HEK293 (cell line): ENCODE results near the gene CEP170B.

Experiments
- ELK4 ChIP-seq: IDR thresholded peaks from 2 replicates; pipeline ENCODE4 v1.6.1; 2011; ENCODE audit warnings: mild to moderate bottlenecking, low read depth, low read length, borderline replicate concordance
- GLIS2 ChIP-seq: fragments of 450-650 bp; formaldehyde crosslinking; IDR thresholded peaks from 2 replicates; pipeline ENCODE4 v1.5.1; 2016; ENCODE audit warnings: missing biosample characterization, missing genetic modification characterization
- HIC1 ChIP-seq: fragments of 450-650 bp; formaldehyde crosslinking; IDR thresholded peaks from 2 replicates; pipeline ENCODE4 v1.5.1; 2016; ENCODE audit warnings: missing biosample characterization, missing genetic modification characterization
- MYNN ChIP-seq: fragments of 450-650 bp; formaldehyde crosslinking; IDR thresholded peaks from 2 replicates; pipeline ENCODE4 v1.5.1; 2016; ENCODE audit warnings: missing biosample characterization, missing genetic modification characterization, borderline replicate concordance
- PBX3 ChIP-seq: sonication (generic); formaldehyde crosslinking; IDR thresholded peaks from 2 replicates; pipeline ENCODE4 v1.8.1; 2022; ENCODE audit warnings: mild to moderate bottlenecking, moderate library complexity, missing genetic modification reagents
- PRDM10 ChIP-seq: fragments of 450-650 bp; formaldehyde crosslinking; IDR thresholded peaks from 2 replicates; pipeline ENCODE4 v1.5.1; 2016; ENCODE audit warnings: missing biosample characterization, missing genetic modification characterization
- TRIM28 ChIP-seq: IDR thresholded peaks from 2 replicates; pipeline ENCODE4 v1.6.1; 2011; ENCODE audit warnings: low read length, control low read depth, borderline replicate concordance
- YY2 ChIP-seq: fragments of 450-650 bp; formaldehyde crosslinking; IDR thresholded peaks from 2 replicates; pipeline ENCODE4 v1.5.1; 2016; ENCODE audit warnings: missing biosample characterization, missing genetic modification characterization
- ZBTB11 ChIP-seq: fragments of 450-650 bp; formaldehyde crosslinking; conservative IDR thresholded peaks from 2 replicates; pipeline ENCODE4 v1.5.1; 2016; ENCODE audit warnings: low read depth, missing biosample characterization, missing genetic modification characterization
- ZIC2 ChIP-seq: fragments of 450-650 bp; formaldehyde crosslinking; IDR thresholded peaks from 2 replicates; pipeline ENCODE4 v1.5.1; 2016; ENCODE audit warnings: missing biosample characterization, missing genetic modification characterization
- ZNF132 ChIP-seq: fragments of 450-650 bp; formaldehyde crosslinking; IDR thresholded peaks from 2 replicates; pipeline ENCODE4 v1.5.1; 2017; ENCODE audit warnings: missing biosample characterization, missing genetic modification characterization, borderline replicate concordance
- ZNF140 ChIP-seq: fragments of 450-650 bp; formaldehyde crosslinking; IDR thresholded peaks from 2 replicates; pipeline ENCODE4 v1.5.1; 2016; ENCODE audit warnings: missing biosample characterization, missing genetic modification characterization
- ZNF169 ChIP-seq: fragments of 450-650 bp; formaldehyde crosslinking; IDR thresholded peaks from 2 replicates; pipeline ENCODE4 v1.5.1; 2016; ENCODE audit warnings: missing biosample characterization, missing genetic modification characterization
- ZNF184 ChIP-seq: fragments of 450-650 bp; IDR thresholded peaks from 2 replicates; pipeline ENCODE4 v1.5.1; 2018; ENCODE audit warnings: missing biosample characterization, mild to moderate bottlenecking, missing genetic modification characterization
- ZNF2 ChIP-seq: fragments of 450-650 bp; formaldehyde crosslinking; IDR thresholded peaks from 2 replicates; pipeline ENCODE4 v1.5.1; 2016; ENCODE audit warnings: missing biosample characterization, missing genetic modification characterization
- ZNF292 ChIP-seq: fragments of 450-650 bp; formaldehyde crosslinking; IDR thresholded peaks from 2 replicates; pipeline ENCODE4 v1.5.1; 2016; ENCODE audit warnings: low read depth, missing biosample characterization, missing genetic modification characterization, borderline replicate concordance
- ZNF510 ChIP-seq: fragments of 450-650 bp; formaldehyde crosslinking; IDR thresholded peaks from 2 replicates; pipeline ENCODE4 v1.5.1; 2018; ENCODE audit warnings: mild to moderate bottlenecking, missing genetic modification characterization, missing biosample characterization; ENCODE audit not compliant: insufficient replicate concordance
- ZNF571 ChIP-seq: fragments of 450-650 bp; formaldehyde crosslinking; IDR thresholded peaks from 2 replicates; pipeline ENCODE4 v1.5.0; 2017; ENCODE audit warnings: missing biosample characterization, missing genetic modification characterization
- ZNF600 ChIP-seq: fragments of 450-650 bp; formaldehyde crosslinking; IDR thresholded peaks from 2 replicates; pipeline ENCODE4 v1.5.1; 2016; ENCODE audit warnings: missing biosample characterization, missing genetic modification characterization
- ZNF645 ChIP-seq: fragments of 450-650 bp; formaldehyde crosslinking; IDR thresholded peaks from 2 replicates; pipeline ENCODE4; 2016; ENCODE audit warnings: missing biosample characterization, missing genetic modification characterization
- ZNF785 ChIP-seq: fragments of 450-650 bp; formaldehyde crosslinking; IDR thresholded peaks from 2 replicates; pipeline ENCODE4 v1.5.1; 2016; ENCODE audit warnings: missing biosample characterization, missing genetic modification characterization
- ZSCAN18 ChIP-seq: fragments of 450-650 bp; formaldehyde crosslinking; IDR thresholded peaks from 2 replicates; pipeline ENCODE4 v1.5.1; 2016; ENCODE audit warnings: missing biosample characterization, missing genetic modification characterization
- ZSCAN23 ChIP-seq: fragments of 450-650 bp; formaldehyde crosslinking; IDR thresholded peaks from 2 replicates; pipeline ENCODE4 v1.5.1; 2016; ENCODE audit warnings: missing biosample characterization, missing genetic modification characterization

The CEP170B gene

GRCh38 chr14:104826189-104826860, 38.7 kb upstream of the CEP170B start (continued):
- TF ChIP-seq PBX3 (CRISPR knock-in tag) = no peak
- no peak for TF ChIP-seq ZNF169 (tag by site-specific recombination)
- peak; percentile 67 for TF ChIP-seq GLIS2 (tag by site-specific recombination)
- TF ChIP-seq YY2 (tag by site-specific recombination) = no peak
- TF ChIP-seq ELK4 = no peak
- 0 out of 2 replicates have a peak, but pooled peaks have one; percentile 13 for TF ChIP-seq ZNF184 (tag by site-specific recombination)
- TF ChIP-seq ZNF571 (tag by site-specific recombination) = no peak
- no peak for TF ChIP-seq ZNF510 (tag by site-specific recombination)
- no peak for TF ChIP-seq ZNF785 (tag by site-specific recombination)
- TF ChIP-seq ZNF132 (tag by site-specific recombination) = no peak
- TF ChIP-seq PRDM10 = peak; percentile 61; the same call in 1 of the 2 replicates
- TF ChIP-seq ZNF140 (tag by site-specific recombination) = no peak
- no peak for TF ChIP-seq ZNF2 (tag by site-specific recombination)
- TF ChIP-seq ZIC2 (tag by site-specific recombination) = peak; percentile 90
- no peak for TF ChIP-seq ZNF645
- TF ChIP-seq HIC1 (tag by site-specific recombination) = peak; percentile 48; the same call in 1 of the 2 replicates
- TF ChIP-seq TRIM28 = no peak
- TF ChIP-seq ZSCAN23 = no peak
- TF ChIP-seq MYNN = no peak
- TF ChIP-seq ZNF292 = no peak
- TF ChIP-seq ZNF600 = peak; percentile 88
- no peak for TF ChIP-seq ZSCAN18 (tag by site-specific recombination)
- TF ChIP-seq ZBTB11 (tag by site-specific recombination) = peak; percentile 33; the same call in 1 of the 2 replicates
